ENCODE results near the gene ANKRD49. TPM values are rescaled to one million over a fixed set of nuclear protein-coding genes. Genes with fewer than 3 reads are reported as not detected.

The ANKRD49 gene
- total and polyA plus RNA-seq, 4 donors: 10.4 to 22.6 (median 15.5) TPM

DNA sequence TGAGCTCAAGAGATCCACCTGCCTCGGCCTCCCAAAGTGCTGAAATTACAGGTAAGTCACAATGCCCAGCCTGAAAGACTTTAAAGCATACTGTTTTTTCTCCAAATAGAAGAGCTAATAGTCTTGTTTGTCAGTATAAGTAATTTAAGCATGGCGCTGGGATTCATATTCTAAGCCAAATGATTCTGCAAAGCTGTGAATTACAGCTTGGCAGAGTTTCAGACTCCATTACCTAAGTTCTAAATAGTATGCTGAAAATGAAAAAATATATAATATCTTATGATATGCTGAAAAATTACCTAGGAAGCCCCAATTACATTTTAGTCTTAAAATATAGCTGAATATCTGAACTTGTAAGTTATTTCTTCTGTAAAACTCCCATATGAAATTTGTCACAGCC lies 39.5 kb upstream of the ANKRD49 start:
- WGBS, 2 donors: 98 to 100% methylated on average over 2 of the region's 2 CpGs
- Histone ChIP-seq H3K36me3 (ENCODE audit: control insufficient read depth in 4 of 4, insufficient read depth in 4 of 4, low read length in 4 of 4) (peaks cover 0 to 14% (median 4%) of the 10 kb centered on the region in 4 donors), H3K4me3 (no peak overlapping the region), H3K27ac (ENCODE audit: low read depth in 1 of 2, low read length in 1 of 2) (no peak overlapping the region), H3K27me3 (ENCODE audit: control insufficient read depth in 3 of 3, insufficient read depth in 3 of 3, low read length in 2 of 3) (no peaks in the 10 kb centered on the region), H3K4me1 (ENCODE audit: control insufficient read depth in 5 of 5, insufficient read depth in 5 of 5, low read length in 5 of 5) (no peaks in the 10 kb centered on the region), H3K9ac (ENCODE audit: insufficient read depth in 1 of 2, low read length in 2 of 2) (no peak overlapping the region), H3K9me3 (ENCODE audit: control insufficient read depth in 4 of 4, insufficient read depth in 3 of 4, low read length in 3 of 4) (no peaks in the 10 kb centered on the region)
- ATAC-seq (ENCODE audit: insufficient read depth, low FRiP score): no peak
- TF ChIP-seq, protein P1, sequence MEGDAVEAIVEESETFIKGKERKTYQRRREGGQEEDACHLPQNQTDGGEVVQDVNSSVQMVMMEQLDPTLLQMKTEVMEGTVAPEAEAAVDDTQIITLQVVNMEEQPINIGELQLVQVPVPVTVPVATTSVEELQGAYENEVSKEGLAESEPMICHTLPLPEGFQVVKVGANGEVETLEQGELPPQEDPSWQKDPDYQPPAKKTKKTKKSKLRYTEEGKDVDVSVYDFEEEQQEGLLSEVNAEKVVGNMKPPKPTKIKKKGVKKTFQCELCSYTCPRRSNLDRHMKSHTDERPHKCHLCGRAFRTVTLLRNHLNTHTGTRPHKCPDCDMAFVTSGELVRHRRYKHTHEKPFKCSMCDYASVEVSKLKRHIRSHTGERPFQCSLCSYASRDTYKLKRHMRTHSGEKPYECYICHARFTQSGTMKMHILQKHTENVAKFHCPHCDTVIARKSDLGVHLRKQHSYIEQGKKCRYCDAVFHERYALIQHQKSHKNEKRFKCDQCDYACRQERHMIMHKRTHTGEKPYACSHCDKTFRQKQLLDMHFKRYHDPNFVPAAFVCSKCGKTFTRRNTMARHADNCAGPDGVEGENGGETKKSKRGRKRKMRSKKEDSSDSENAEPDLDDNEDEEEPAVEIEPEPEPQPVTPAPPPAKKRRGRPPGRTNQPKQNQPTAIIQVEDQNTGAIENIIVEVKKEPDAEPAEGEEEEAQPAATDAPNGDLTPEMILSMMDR (IDR thresholded peaks at IDR 0.05; ENCODE audit: control extremely low read depth, extremely low read depth): no peak
- DNase-seq: no peak

DNA sequence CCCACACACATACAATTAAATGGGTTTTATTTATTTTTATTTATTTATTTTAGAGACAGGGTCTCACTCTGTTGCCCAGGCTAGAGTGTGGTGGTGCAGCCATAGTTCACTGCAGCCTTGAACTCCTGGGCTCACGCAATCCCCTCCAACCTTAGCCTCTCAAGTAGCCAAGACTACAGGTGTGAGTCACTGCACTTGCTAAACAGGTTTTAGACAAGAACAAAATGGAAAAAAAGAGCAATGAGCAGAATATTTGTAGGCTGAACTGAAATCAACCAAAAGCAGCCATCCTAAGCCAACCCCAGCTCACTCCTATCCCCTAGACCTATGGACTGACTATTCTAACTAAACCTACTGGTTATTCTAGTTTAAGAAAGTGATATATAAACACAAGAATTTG lies 37.9 kb upstream of the ANKRD49 start:
- H3K9ac ChIP-seq (ENCODE audit: insufficient read depth in 1 of 2, low read length in 2 of 2): no peak overlapping the region
- H3K4me3 ChIP-seq: no peak overlapping the region
- H3K9me3 ChIP-seq (ENCODE audit: control insufficient read depth in 4 of 4, insufficient read depth in 3 of 4, low read length in 3 of 4): no peaks in the 10 kb centered on the region
- no peaks in the 10 kb centered on the region for H3K27me3 ChIP-seq (ENCODE audit: control insufficient read depth in 3 of 3, insufficient read depth in 3 of 3, low read length in 2 of 3)
- no peaks in the 10 kb centered on the region for H3K4me1 ChIP-seq (ENCODE audit: control insufficient read depth in 5 of 5, insufficient read depth in 5 of 5, low read length in 5 of 5)
- peak; percentile 16 to 45 (median 25) for DNase-seq
- TF ChIP-seq, protein P1 (IDR thresholded peaks at IDR 0.05; ENCODE audit: control extremely low read depth, extremely low read depth): no peak
- 74 to 85% methylated on average over 1 of the region's 1 CpG for WGBS, 2 donors
- H3K27ac ChIP-seq (ENCODE audit: low read depth in 1 of 2, low read length in 1 of 2): no peak overlapping the region
- ATAC-seq (ENCODE audit: insufficient read depth, low FRiP score): peak; percentile 58
- H3K36me3 ChIP-seq (ENCODE audit: control insufficient read depth in 4 of 4, insufficient read depth in 4 of 4, low read length in 4 of 4): peaks cover 0 to 14% (median 7%) of the 10 kb centered on the region in 4 donors

GRCh38 chr11:94457118-94458029 lies 36.4 kb upstream of the ANKRD49 start:
- ATAC-seq (ENCODE audit: insufficient read depth, low FRiP score) (no peak), DNase-seq (no peak)
- no peak overlapping the region for H3K27ac ChIP-seq (ENCODE audit: low read depth in 1 of 2, low read length in 1 of 2)
- no peaks in the 10 kb centered on the region for H3K4me1 ChIP-seq (ENCODE audit: control insufficient read depth in 5 of 5, insufficient read depth in 5 of 5, low read length in 5 of 5)
- WGBS, 2 donors: 76 to 80% methylated on average over 4 of the region's 4 CpGs
- H3K9me3 ChIP-seq (ENCODE audit: control insufficient read depth in 4 of 4, insufficient read depth in 3 of 4, low read length in 3 of 4): no peaks in the 10 kb centered on the region
- peaks cover 0 to 14% (median 9%) of the 10 kb centered on the region in 4 donors for H3K36me3 ChIP-seq (ENCODE audit: control insufficient read depth in 4 of 4, insufficient read depth in 4 of 4, low read length in 4 of 4)
- no peak overlapping the region for H3K4me3 ChIP-seq
- TF ChIP-seq, protein P1 (IDR thresholded peaks at IDR 0.05; ENCODE audit: control extremely low read depth, extremely low read depth): no peak
- no peaks in the 10 kb centered on the region for H3K27me3 ChIP-seq (ENCODE audit: control insufficient read depth in 3 of 3, insufficient read depth in 3 of 3, low read length in 2 of 3)
- no peak overlapping the region for H3K9ac ChIP-seq (ENCODE audit: insufficient read depth in 1 of 2, low read length in 2 of 2)

Measured in lung (tissue), 12 donors.